ENCODE measurements around the gene TMCO5A.
"Not testable (repeated sequence)": the region's sequence is repeated elsewhere in the genome, so short reads cannot be mapped to it uniquely, and the experiment has no call there.

TMCO5A gene

GRCh38 chr15:37934340-37934739 lies at the start of gene TMCO5A:
TMCO5A (plus strand) TSS chr15:37934640; CDS start chr15:37936324, 1,684 bp downstream.
- DNase-seq: no peak

DNA sequence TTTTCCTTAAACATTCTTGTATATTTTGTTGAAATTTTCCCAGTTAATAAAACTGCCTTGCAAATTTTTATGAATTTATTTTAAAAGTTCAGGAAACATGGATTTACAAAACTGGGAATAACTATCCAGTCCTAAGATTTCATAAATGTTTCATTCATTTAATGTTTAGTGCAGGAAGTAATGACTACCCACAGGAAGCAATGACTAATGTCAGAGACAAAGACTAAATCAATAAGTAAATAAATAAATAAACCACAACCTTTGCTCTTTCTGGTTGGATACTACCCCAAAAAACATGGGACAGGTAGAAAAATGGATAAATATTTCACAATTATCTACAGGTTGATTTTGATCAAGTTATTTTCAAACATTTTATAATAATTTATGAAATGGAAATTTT lies 48.8 kb upstream of the TMCO5A start:
- no peak for DNase-seq

DNA sequence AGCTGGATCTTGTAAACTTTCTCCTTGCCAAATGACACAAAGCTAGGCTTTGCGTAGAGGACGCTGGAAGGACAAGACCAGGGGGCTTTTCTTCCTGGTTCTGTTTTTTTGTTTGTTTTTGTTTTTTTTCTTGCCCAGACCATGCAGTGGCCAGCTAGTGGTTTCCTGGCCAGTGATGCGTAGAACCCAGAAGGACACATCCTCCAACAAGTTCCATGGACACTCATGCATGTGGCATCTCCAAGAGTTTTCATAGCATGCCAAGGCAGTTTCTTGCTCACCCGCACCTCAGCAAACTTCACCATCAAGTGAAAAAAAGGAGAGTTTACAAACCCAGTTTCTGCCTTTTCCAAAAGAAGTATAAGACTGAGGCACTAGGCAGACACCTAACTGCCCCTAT lies 46.1 kb upstream of the TMCO5A start:
- DNase-seq: no peak

DNA sequence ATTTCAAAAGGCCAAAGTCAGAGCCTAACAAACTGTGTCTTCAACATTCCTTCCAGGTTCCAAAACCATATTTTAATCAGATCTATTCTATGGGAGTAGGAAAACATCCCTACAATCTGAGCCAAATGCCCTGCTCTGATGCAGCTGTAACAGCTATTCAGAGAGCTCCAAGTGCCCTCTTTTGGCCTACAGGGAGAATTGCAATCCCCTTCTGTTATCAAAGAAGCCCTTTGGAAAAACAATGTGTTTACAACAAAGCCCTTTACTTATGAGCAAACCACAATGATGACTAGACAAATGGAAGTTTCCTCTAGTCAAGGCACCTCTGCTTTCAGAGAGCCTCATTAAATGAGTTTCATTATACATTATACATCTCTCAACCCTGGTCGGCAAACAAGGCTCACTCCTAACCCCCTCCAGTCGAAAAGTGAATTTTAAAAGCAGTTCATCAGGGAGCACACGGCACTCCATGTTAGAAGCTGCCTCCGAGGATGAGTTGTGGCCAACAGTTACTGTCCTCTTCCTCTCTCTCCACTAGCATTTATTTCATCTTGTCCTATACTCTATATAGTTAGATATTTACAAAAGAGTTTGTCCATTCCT lies 42.6 kb upstream of the TMCO5A start:
- peak; percentile 31 for DNase-seq

GRCh38 chr15:37893309-37893708 lies 41.1 kb upstream of the TMCO5A start:
- DNase-seq: no peak

GRCh38 chr15:37898362-37898761 lies 36.1 kb upstream of the TMCO5A start:
- no peak for DNase-seq

DNA sequence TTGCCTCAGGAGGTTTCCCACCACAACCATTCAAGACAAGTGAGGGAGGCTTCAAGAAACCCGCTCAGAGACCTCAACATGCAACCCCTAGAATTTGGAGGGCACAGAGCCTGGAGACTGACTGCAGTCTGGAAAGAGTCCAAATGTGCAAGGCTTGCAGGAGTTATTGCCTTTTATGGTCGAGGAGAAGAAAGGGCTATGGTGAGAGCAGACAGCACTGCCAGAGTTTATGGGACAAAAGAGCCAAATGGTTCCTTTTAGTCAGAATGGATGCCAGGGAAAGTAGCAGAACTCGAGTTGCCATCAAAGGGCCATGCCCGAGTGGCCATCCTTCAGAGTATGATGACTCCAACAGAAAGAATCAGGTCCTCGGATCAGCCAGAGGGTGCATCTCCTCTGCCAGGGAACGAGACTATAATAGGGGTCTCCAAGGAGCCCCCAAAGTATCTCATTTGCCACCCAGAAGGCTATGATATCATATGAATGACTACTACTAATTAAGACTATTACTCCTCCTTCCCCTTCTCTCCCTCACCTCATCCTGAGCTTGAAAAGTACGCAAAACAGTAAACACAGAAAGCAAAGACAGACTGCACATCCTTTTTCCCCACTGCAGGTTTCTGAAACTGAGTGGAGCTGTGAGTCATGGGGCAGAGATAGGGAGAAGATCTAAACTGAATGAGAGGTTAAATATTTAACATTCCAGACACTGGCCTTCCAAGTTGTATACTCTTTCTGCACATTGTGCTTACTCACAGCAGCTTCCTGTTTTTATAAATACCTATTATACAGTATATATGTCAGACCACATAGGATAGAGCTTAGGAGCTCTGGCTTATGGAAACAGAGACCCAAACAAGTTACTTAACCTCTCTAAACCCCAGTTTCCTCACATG lies 33.9 kb upstream of the TMCO5A start:
- no peak for DNase-seq

DNA sequence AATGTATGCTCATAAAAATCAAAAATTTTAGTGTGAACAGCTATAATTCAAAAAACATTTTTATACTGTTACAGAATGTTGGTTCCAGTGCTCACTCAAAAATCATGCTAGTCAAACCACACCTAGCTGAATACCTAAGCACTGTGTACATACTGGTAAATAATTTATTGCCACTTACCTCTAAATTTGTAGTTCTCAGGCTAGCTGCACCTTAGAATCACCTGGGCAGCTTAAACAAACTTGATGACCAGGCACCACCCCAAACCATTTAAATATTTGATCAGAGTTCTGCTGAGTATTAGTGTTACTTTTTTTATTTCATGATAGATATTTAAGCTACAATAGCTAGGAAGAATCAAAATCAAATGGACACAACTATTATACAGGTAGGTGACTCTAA lies 32.3 kb upstream of the TMCO5A start:
- DNase-seq: no peak

DNA sequence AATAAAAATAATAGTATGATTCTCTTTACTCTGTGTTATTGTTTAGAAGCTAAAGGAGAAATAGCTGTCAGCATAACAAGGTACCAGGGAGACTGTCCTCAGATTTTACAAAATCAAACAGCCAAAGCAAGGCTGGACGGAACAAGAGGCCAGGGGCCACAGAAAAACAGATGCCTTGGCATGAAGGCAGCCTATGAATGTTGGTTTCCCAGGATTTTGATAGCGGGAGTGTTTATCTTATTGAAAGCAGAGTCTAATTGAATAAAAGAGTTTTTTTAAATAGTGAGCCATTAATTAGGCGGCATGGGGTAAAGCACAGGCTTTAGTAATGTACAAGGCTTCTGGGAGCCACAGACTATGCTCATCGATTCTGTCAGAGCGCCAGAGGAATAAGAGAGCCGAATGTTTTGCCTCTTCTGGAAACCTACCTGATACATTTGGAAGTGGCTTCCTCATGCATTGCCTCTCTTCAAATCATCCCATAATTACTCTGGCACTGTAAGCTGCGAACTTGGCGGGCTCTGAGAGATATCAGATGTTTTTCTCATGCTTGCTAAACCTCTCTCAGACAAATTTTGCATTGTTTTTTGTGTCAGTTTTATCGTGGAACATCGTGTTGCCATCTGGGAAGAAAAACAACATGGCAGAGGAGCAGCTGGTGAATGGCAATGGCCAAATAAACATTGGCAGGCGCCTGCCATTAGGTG lies 30.4 kb upstream of the TMCO5A start:
- no peak for DNase-seq

GRCh38 chr15:37907136-37907535 lies 27.3 kb upstream of the TMCO5A start:
- DNase-seq: no peak

DNA sequence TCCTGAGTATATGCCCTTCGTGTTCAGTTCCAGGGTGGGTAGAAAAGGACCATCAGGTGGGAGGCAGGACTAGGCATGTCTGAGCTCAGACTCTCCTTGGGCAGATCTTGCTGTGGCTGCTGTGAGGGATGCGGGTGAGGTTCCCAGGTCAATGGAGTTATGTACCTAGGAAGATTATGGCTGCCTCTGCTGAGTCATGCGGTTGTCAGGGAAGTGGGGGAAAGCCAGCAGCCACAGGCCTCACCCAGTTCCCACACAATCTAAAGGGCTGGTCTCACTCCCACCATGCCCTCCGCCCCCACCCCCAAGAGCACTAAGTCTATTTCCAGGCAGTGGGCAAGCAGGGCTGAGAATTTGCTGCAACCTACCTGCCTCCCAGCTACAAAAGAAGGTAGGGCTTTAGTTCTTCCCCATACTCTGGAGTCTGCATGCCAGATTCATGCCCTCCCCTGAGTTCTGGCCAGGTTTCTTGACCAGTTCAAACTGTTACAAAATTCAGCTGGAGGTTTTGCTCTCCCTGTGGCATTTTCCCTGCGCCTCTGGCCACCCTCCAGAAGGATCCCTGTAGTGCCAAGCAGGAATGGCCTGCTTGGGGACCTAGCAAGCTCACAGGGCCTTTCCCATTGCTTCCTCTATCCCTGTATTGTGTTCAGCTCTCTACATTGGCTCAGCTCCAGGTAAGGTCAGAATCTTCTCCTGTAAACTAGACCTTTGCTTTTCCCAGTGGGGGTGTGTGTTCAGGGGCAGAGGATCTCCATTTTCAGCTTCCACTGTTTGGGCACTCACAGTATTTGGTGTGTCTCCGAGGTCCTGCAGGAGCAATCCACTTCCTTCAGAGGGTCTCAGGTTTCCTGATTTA lies 12.7 kb upstream of the TMCO5A start:
- DNase-seq: no peak

- DNase-seq: no peak
These were observed 8.3 kb upstream of the TMCO5A start for GRCh38 chr15:37926136-37926535.

- DNase-seq: no peak
These were observed 5.2 kb upstream of the TMCO5A start for GRCh38 chr15:37929238-37929637.

GRCh38 chr15:37931321-37931720 lies 3.1 kb upstream of the TMCO5A start:
- no peak for DNase-seq

DNA sequence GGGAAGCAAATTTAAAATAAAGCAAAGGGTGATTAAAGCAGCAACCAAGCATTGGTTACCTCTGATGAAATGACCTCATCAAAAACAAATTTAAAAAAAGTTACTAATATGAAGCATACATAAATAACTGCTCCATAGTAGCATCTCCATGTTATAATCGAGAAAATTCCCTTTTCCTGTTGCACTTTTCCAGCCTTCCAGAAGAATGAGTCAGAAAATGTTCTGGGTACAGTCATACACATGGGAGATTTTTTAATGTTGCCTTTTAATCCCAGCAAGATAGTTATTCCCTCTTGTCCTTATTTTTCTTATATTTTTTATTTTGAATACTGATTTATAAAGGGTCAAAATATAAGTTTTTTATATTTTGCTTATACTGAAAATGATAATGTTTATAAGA lies 2.6 kb upstream of the TMCO5A start:
- DNase-seq: peak; percentile 7

DNA sequence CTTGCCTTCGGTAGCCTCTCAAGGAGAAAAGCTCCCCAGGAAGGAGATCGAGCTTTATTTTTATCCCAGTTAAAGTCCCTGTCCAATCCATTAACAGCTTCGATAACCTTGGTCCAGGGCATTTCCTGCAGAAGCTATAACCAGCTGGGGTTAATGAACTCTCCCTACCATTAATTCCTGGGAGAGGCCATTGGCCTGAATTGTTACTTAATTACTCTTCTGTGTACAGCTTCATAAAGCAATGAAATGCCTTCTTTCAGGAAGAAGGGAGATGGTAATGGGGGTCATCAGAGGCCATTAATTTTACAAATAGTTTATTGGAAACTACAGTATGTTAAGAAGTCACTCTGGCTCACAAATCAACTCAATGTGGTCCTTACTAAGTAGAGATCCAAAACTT lies 1.9 kb upstream of the TMCO5A start:
- DNase-seq: no peak

DNA sequence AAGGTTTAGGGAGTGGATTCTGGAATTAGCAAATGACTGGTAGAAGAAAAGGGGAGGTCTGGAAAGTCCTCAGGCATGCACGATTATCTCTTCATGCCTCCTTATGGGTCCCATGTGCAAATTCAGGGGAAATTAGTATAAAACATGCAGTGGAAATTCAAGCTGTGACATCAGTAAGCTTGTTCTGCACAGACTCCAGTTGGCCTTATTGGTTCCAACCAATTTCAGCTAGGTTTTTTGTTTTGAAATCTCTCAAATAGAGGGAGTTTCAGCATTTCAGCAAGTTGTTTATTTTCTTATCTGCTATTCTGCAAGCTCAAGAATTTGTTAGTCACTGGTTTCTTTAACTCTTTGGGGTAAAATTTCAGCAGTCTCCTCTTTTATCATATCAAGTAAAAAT lies 774 bp upstream of the TMCO5A start:
- DNase-seq: peak; percentile 39

- DNase-seq: no peak
These were observed 6.4 kb downstream of the TMCO5A start for GRCh38 chr15:37940876-37941275.

DNA sequence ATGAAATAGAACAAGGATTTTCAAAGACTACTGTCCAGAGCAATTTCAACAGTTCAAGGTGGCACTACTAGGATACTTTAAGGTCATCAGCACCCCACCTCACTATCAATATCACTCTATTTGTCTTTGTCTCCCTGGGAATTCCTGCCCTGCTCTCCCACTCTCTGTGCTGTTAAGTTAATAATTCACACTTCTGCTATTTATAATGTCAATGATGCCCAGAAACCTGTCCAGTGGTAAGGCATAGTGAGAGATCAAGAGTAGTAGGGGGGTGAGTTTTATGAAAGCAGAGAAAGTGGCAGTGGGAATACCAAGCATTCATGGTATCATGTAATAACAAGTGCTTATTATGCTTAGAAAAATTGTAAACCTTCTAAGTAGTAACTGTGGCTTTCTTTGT lies 7.3 kb downstream of the TMCO5A start:
- no peak for DNase-seq

- no peak for DNase-seq
These were observed 17.6 kb downstream of the TMCO5A start for GRCh38 chr15:37951999-37952398.

GRCh38 chr15:37960742-37961141 lies 26.3 kb downstream of the TMCO5A start:
- not testable (repeated sequence) for DNase-seq

- no peak for DNase-seq
These were observed 33.3 kb downstream of the TMCO5A start for GRCh38 chr15:37967788-37968187.

GRCh38 chr15:37973856-37974255 lies 39.4 kb downstream of the TMCO5A start:
- DNase-seq: no peak
